NT2/D1 (cell line): ENCODE data around the gene PIGU.

Experiments
- YY1 ChIP-seq: IDR thresholded peaks from 2 replicates; pipeline ENCODE4 v1.6.1; 2011; ENCODE audit not compliant: insufficient read length, insufficient read depth
- ZNF274 ChIP-seq: IDR thresholded peaks from 2 replicates; pipeline ENCODE4 v1.6.1; 2011; ENCODE audit warnings: mild to moderate bottlenecking, low read depth, low read length

- TF ChIP-seq ZNF274 (no peak), YY1 (no peak)
Observed at GRCh38 chr20:34549291-34549928, 127.5 kb downstream of the PIGU start.
